Testis (tissue), 2 donors: ENCODE results near the gene SLC2A9.

ENCODE experiments used
- CTCF ChIP-seq, 3 experiments: fragments of 450-650 bp in 2 of 3; fragments of 200-600 bp in 1 of 3; sonication (generic) in 1 of 3; IDR thresholded peaks; one replicate each; pipeline ENCODE4 v1.5.1; 2016 to 2019; ENCODE audit warnings: antibody characterized with exemption in 3 of 3, mild to moderate bottlenecking in 2 of 3, moderate library complexity in 1 of 3
- POLR2A ChIP-seq: fragments of 450-650 bp; IDR thresholded peaks from one replicate; pipeline ENCODE4 v1.6.1; 2017; ENCODE audit warnings: antibody characterized with exemption, mild to moderate bottlenecking, moderate library complexity

GRCh38 chr4:10022346-10023049 is 1.2 kb upstream of the SLC2A9 start:
- TF ChIP-seq CTCF (IDR thresholded peaks at IDR 0.05) (no peak), POLR2A (no peak)
